Measurements from ENCODE around the gene PCCA. TPM values are rescaled to one million over a fixed set of nuclear protein-coding genes. Genes with fewer than 3 reads are reported as not detected.
A peak's percentile ranks its signal among the peaks of the same experiment; 100 is the strongest.

PCCA gene
- total and polyA plus RNA-seq, 2 of the 13 experiments (the other 11 are each of a cell fraction or from before 2014, with no cell fraction given) = 15.0 to 32.2 TPM

DNA sequence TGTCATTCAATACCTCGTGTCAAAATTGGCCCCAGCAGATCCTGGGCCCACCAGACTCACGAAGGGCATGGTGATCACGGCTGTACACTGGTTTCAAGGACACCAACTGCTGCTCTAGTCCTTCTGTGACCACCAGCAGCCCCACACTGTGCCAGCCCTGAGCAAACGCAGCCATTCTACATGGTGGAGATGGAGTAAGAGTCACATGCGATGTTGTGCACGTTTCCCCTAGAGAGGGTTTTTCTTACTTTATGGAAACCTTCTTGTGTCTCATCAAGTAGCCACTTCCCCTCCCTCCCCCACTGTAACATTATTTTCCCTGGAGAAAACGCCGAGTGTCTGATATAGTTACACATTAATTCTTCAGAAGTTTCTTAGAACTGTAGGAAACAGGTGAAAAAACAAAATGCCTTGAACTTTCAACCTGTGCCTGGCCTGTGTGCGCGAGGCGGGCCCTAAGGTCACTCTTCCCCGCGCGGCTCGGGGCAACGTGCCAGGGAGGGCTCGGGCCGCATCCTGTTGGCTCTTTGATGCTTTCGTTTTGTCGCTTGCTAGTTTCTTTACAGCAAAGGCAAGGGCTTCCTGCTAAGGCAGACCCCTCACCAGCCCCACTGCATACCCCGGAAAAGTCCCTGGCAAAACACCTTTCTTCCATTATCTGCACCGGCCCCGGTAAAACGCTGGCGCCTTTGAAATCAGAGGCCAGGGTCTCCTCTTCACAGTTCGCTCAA lies 455.1 kb downstream of the PCCA start (continued):
- TF ChIP-seq ZNF790 (CRISPR knock-in tag; IDR thresholded peaks at IDR 0.05; ENCODE audit: borderline replicate concordance) (no peak), IRX3 (CRISPR knock-in tag; IDR thresholded peaks at IDR 0.05; ENCODE audit: borderline replicate concordance, low read depth) (no peak), ZIK1 (CRISPR knock-in tag; IDR thresholded peaks at IDR 0.05; ENCODE audit: borderline replicate concordance, low read depth) (no peak), NFKBIZ (CRISPR knock-in tag; IDR thresholded peaks at IDR 0.05) (no peak), SAFB2 (CRISPR knock-in tag; IDR thresholded peaks at IDR 0.05; ENCODE audit: borderline replicate concordance, low read depth) (no peak), HCFC1 (IDR thresholded peaks at IDR 0.05; ENCODE audit: low read depth, low read length) (no peak), ZNF589 (CRISPR knock-in tag; conservative IDR thresholded peaks at IDR 0.05) (no peak), ZNF773 (CRISPR knock-in tag; IDR thresholded peaks at IDR 0.05; ENCODE audit: borderline replicate concordance) (no peak), SP140L (CRISPR knock-in tag; IDR thresholded peaks at IDR 0.05; ENCODE audit: borderline replicate concordance) (no peak), ZNF570 (CRISPR knock-in tag; IDR thresholded peaks at IDR 0.05; ENCODE audit: borderline replicate concordance) (no peak), ZNF652 (CRISPR knock-in tag; IDR thresholded peaks at IDR 0.05; ENCODE audit: borderline replicate concordance, low read depth) (no peak), HNF4G (IDR thresholded peaks at IDR 0.05; ENCODE audit: borderline replicate concordance, low read depth, low read length) (peak; percentile 57; the same call in 1 of the 2 replicates), HNF4G (CRISPR knock-in tag; IDR thresholded peaks at IDR 0.05; ENCODE audit: borderline replicate concordance, low read depth) (peak; percentile 67; the same call in 1 of the 2 replicates), RFXANK (CRISPR knock-in tag; IDR thresholded peaks at IDR 0.05) (no peak), TAF15 (IDR thresholded peaks at IDR 0.05; ENCODE audit: low read depth, low read length, poor library complexity, severe bottlenecking) (no peak), BRCA1 (CRISPR knock-in tag; IDR thresholded peaks at IDR 0.05) (no peak), ZNF781 (CRISPR knock-in tag; IDR thresholded peaks at IDR 0.05; ENCODE audit: borderline replicate concordance, not compliant biosample characterization) (no peak), ZNF563 (CRISPR knock-in tag; IDR thresholded peaks at IDR 0.05) (peak; percentile 70; the same call in 1 of the 2 replicates), ZNF567 (CRISPR knock-in tag; IDR thresholded peaks at IDR 0.05; ENCODE audit: borderline replicate concordance) (no peak)
- TF ChIP-seq, protein P1, sequence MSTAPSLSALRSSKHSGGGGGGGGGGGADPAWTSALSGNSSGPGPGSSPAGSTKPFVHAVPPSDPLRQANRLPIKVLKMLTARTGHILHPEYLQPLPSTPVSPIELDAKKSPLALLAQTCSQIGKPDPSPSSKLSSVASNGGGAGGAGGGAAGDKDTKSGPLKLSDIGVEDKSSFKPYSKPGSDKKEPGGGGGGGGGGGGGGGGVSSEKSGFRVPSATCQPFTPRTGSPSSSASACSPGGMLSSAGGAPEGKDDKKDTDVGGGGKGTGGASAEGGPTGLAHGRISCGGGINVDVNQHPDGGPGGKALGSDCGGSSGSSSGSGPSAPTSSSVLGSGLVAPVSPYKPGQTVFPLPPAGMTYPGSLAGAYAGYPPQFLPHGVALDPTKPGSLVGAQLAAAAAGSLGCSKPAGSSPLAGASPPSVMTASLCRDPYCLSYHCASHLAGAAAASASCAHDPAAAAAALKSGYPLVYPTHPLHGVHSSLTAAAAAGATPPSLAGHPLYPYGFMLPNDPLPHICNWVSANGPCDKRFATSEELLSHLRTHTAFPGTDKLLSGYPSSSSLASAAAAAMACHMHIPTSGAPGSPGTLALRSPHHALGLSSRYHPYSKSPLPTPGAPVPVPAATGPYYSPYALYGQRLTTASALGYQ (CRISPR knock-in tag; IDR thresholded peaks at IDR 0.05) = no peak
- TF ChIP-seq, protein P2, sequence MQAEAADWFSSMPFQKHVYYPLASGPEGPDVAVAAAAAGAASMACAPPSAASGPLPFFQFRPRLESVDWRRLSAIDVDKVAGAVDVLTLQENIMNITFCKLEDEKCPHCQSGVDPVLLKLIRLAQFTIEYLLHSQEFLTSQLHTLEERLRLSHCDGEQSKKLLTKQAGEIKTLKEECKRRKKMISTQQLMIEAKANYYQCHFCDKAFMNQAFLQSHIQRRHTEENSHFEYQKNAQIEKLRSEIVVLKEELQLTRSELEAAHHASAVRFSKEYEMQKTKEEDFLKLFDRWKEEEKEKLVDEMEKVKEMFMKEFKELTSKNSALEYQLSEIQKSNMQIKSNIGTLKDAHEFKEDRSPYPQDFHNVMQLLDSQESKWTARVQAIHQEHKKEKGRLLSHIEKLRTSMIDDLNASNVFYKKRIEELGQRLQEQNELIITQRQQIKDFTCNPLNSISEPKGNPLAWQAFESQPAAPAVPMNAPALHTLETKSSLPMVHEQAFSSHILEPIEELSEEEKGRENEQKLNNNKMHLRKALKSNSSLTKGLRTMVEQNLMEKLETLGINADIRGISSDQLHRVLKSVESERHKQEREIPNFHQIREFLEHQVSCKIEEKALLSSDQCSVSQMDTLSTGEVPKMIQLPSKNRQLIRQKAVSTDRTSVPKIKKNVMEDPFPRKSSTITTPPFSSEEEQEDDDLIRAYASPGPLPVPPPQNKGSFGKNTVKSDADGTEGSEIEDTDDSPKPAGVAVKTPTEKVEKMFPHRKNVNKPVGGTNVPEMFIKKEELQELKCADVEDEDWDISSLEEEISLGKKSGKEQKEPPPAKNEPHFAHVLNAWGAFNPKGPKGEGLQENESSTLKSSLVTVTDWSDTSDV (CRISPR knock-in tag; IDR thresholded peaks at IDR 0.05) = no peak
- TF ChIP-seq, protein P3, sequence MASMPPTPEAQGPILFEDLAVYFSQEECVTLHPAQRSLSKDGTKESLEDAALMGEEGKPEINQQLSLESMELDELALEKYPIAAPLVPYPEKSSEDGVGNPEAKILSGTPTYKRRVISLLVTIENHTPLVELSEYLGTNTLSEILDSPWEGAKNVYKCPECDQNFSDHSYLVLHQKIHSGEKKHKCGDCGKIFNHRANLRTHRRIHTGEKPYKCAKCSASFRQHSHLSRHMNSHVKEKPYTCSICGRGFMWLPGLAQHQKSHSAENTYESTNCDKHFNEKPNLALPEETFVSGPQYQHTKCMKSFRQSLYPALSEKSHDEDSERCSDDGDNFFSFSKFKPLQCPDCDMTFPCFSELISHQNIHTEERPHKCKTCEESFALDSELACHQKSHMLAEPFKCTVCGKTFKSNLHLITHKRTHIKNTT (CRISPR knock-in tag; IDR thresholded peaks at IDR 0.05) = no peak
- TF ChIP-seq, protein P4, sequence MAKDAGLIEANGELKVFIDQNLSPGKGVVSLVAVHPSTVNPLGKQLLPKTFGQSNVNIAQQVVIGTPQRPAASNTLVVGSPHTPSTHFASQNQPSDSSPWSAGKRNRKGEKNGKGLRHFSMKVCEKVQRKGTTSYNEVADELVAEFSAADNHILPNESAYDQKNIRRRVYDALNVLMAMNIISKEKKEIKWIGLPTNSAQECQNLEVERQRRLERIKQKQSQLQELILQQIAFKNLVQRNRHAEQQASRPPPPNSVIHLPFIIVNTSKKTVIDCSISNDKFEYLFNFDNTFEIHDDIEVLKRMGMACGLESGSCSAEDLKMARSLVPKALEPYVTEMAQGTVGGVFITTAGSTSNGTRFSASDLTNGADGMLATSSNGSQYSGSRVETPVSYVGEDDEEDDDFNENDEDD (CRISPR knock-in tag; IDR thresholded peaks at IDR 0.05; ENCODE audit: borderline replicate concordance) = peak; percentile 73; the same call in 1 of the 2 replicates
